Activated B cell treated with CpG ODN at 0.5 μM for 24 hours (primary cell): ENCODE data around the gene GTPBP1. TPM values are rescaled to one million over a fixed set of nuclear protein-coding genes. Genes with fewer than 3 reads are reported as not detected.

Experiments used
- ATAC-seq: fragments of 200-7000 bp; cut with Tn5 transposase; one replicate; pipeline ENCODE4 v1.10.0; 2021; ENCODE audit warnings: low read depth, mild to moderate bottlenecking, moderate library complexity
- CTCF ChIA-PET: fragments of 350-600 bp; sonication (Branson Sonifier 250); formaldehyde crosslinking; loops from one replicate; lab custom pipeline; 2021; ENCODE audit warnings: antibody characterized with exemption; lab: Charles Lee
- POLR2A ChIA-PET: fragments of 350-600 bp; sonication (Branson Sonifier 250); formaldehyde crosslinking; loops from one replicate; lab custom pipeline; 2021; ENCODE audit warnings: antibody characterized with exemption; lab: Charles Lee
- DNase-seq: peaks from one replicate; pipeline ENCODE4 v3.0.0; 2022
- H3K27ac Mint-ChIP-seq: one replicate; pipeline ENCODE4 v1.8.0; 2020; ENCODE audit warnings: mixed read lengths
- H3K27me3 Mint-ChIP-seq: one replicate; pipeline ENCODE4 v1.8.0; 2021; ENCODE audit warnings: mixed read lengths
- H3K36me3 Mint-ChIP-seq: one replicate; pipeline ENCODE4 v1.8.0; 2021; ENCODE audit warnings: low read depth, mixed read lengths
- H3K4me1 Mint-ChIP-seq: one replicate; pipeline ENCODE4 v1.8.0; 2021; ENCODE audit warnings: mixed read lengths
- H3K4me3 Mint-ChIP-seq: one replicate; pipeline ENCODE4 v1.8.0; 2020; ENCODE audit warnings: mild to moderate bottlenecking, mixed read lengths
- H3K9me3 Mint-ChIP-seq: one replicate; pipeline ENCODE4 v1.8.0; 2020; ENCODE audit warnings: mixed read lengths
- intact Hi-C: fragments of 100-400 bp; cut with micrococcal nuclease; formaldehyde crosslinking; loops from one replicate; pipeline ENCODE4 v1.15.1; 2024
- total RNA-seq: library from RNA; stranded (reverse); gene quantifications from 2 replicates; pipeline ENCODE4 v1.2.3, GENCODE V29; 2022
- TF ChIP-seq, protein P1 (sequence below): fragments of 200-600 bp; IDR thresholded peaks from one replicate; pipeline ENCODE4 v1.8.0; 2022; ENCODE audit warnings: antibody characterized with exemption, mild to moderate bottlenecking

Gene GTPBP1
- total RNA-seq, 1 donor from 2014 or later, result 103 TPM

DNA sequence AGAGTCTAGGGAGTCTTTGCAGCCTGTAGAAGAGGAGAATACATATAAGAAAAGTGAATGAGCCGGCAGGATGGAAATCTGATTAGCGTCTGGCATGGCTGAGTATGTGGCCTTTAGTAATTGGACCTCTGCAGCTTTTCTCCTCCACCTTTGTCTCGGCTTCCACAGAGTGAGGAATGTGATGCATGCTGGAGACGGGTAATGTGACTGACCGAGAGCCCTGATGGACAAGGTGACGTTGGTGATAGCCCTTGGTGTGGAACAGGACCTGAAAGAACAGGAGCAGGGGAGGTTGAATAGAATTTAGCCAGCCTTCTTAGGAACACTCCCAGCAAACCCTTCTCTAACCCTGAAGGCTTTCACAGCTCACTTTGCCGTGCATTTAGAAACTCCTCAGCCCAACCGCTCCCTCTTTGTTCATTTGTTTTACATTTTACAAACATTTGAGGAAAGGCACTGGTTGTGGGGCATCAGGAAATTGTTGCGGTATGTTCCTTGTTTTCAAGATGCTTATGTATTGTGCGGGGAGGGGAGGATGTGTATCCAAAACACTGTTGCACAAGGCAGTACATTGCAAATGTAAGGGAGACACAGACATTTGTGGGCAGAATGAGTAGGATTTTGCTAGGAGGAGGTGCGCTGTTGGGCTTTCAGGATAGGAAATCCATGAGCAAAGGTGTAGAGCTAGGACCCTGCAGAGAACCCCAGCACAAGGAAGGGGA lies 6.9 kb downstream of the GTPBP1 start:
- no peak overlapping the region for H3K4me3 Mint-ChIP-seq

DNA sequence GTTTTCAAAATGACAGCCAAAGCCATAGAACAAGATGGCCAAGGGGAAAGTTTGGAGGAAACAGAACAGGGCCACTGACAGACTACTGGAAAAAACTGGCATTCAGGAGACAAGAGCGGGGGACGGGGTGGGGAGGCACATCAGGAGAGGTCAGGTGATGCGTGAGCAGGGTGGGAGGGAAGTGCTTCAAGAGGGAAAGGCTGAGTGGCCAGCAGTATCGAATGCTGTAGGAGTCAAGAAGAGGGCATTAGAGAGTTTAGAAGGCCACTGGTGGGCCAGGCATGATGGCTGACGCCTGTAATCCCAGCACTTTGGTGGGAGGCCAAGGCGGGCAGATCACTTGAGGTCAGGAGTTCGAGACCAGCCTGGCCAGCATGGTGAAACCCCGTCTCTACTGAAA lies 8.2 kb downstream of the GTPBP1 start:
- H3K27me3 Mint-ChIP-seq, result no peaks in the 10 kb centered on the region
- ChIA-PET CTCF (no interaction called here), POLR2A (interaction anchor here (1.4 kb wide), 1 partner anchor 11 kb away, joined by 5 read pairs; no protein-coding TSS in a partner anchor)
- no peak overlapping the region for H3K27ac Mint-ChIP-seq
- H3K36me3 Mint-ChIP-seq, result peaks cover 81% of the 10 kb centered on the region
- peaks cover 56% of the 10 kb centered on the region for H3K4me1 Mint-ChIP-seq
- ATAC-seq (no peak), DNase-seq (no peak)
- intact Hi-C loops, result no loop called here
- no peak overlapping the region for H3K4me3 Mint-ChIP-seq
- TF ChIP-seq, protein P1, sequence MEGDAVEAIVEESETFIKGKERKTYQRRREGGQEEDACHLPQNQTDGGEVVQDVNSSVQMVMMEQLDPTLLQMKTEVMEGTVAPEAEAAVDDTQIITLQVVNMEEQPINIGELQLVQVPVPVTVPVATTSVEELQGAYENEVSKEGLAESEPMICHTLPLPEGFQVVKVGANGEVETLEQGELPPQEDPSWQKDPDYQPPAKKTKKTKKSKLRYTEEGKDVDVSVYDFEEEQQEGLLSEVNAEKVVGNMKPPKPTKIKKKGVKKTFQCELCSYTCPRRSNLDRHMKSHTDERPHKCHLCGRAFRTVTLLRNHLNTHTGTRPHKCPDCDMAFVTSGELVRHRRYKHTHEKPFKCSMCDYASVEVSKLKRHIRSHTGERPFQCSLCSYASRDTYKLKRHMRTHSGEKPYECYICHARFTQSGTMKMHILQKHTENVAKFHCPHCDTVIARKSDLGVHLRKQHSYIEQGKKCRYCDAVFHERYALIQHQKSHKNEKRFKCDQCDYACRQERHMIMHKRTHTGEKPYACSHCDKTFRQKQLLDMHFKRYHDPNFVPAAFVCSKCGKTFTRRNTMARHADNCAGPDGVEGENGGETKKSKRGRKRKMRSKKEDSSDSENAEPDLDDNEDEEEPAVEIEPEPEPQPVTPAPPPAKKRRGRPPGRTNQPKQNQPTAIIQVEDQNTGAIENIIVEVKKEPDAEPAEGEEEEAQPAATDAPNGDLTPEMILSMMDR, result no peak
- no peaks in the 10 kb centered on the region for H3K9me3 Mint-ChIP-seq

More for the DNA sequence above, 6.9 kb downstream of the GTPBP1 start:
- intact Hi-C loops, result no loop called here
- CTCF ChIA-PET, result no interaction called here
- ATAC-seq (no peak), DNase-seq (no peak)
- Mint-ChIP-seq H3K36me3 (peaks cover 75% of the 10 kb centered on the region), H3K27ac (no peak overlapping the region), H3K27me3 (no peaks in the 10 kb centered on the region), H3K4me1 (peaks cover 69% of the 10 kb centered on the region), H3K9me3 (no peaks in the 10 kb centered on the region)
- POLR2A ChIA-PET, result no interaction called here
- TF ChIP-seq, protein P1, result no peak

DNA sequence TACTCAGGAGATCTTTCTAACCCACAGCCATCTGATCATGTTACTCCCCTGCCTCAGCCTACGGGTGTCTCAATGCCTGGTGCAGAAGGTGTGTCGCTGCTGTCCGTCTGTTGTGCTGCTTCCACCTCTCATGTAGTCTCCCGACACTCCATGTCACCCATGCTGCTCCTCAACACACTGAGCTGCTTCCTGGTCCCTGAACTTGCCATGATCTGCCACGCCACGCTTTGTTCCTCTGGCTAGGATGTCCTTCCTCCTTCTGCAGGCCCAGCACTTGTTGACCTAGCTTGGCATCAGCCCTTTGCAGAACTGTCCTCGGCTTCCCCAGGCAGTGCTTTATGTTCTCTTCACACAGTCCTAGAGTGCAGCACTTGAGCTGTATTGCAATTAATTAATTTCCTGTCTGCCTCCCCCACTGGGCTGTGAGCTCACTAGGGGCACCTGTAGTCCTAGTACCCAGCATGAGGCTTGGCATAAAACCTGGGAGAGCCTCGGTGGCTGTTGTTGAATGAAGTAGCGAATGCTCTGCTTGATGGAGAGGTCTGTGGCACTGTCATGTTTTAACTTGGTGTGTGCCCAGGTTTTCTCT lies 9.5 kb downstream of the GTPBP1 start:
- Mint-ChIP-seq H3K27ac (no peak overlapping the region), H3K9me3 (no peaks in the 10 kb centered on the region), H3K4me3 (no peak overlapping the region), H3K4me1 (peaks cover 43% of the 10 kb centered on the region), H3K36me3 (peaks cover 82% of the 10 kb centered on the region), H3K27me3 (no peaks in the 10 kb centered on the region)
- DNase-seq (no peak), ATAC-seq (no peak)
- TF ChIP-seq, protein P1, result no peak
- ChIA-PET CTCF (no interaction called here), POLR2A (interaction anchor here (1.4 kb wide), 2 partner anchors 9 to 25 kb away, joined by 3 to 5 read pairs; no protein-coding TSS in a partner anchor)
- intact Hi-C loops, result no loop called here

DNA sequence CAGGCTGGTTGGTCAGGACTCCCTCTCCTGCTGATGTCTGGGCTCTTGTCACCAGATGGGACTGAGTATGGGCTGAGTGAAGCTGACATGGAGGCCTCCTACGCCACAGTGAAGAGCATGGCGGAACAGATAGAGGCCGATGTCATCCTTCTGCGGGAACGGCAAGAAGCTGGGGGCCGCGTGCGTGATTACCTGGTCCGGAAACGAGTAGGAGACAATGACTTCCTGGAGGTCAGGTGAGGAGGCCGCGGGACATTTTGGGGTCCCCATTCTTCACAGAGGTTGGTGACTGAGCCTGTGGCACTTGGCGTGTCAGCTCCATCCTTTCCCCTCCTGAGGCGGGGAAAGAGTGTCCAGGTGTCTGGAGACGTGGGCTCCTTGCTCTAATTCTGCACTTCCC lies 10.1 kb downstream of the GTPBP1 start:
- no peak overlapping the region for H3K27ac Mint-ChIP-seq
- ATAC-seq, result no peak
- ChIA-PET CTCF (no interaction called here), POLR2A (interaction anchor here (1.4 kb wide), 1 partner anchor 25 kb away, joined by 3 read pairs; no protein-coding TSS in a partner anchor)
- H3K4me3 Mint-ChIP-seq, result no peak overlapping the region
- TF ChIP-seq, protein P1, result no peak
- H3K4me1 Mint-ChIP-seq, result peaks cover 37% of the 10 kb centered on the region
- H3K9me3 Mint-ChIP-seq, result no peaks in the 10 kb centered on the region
- intact Hi-C loops, result no loop called here
- no peak for DNase-seq
- H3K27me3 Mint-ChIP-seq, result no peaks in the 10 kb centered on the region
- H3K36me3 Mint-ChIP-seq, result peaks cover 81% of the 10 kb centered on the region

DNA sequence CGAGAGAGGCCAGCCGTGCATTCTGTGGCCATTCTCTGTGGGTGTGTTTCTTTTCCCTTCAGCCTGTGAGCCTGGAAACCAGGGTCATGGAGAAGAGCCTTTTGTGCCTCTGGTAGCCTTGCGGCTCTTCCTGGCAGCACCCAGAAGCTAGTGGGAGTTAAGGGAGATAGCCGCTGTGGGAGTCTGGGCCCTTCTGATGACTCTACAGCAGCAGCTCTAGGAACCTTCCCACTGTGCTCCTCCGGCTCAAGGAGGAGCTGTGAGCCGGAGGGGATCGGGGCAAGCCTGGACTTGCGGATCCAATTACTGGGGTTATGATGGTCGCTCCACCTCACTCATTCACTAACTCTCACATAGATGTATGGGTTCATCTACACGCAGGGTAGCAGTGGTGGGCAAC lies 10.5 kb downstream of the GTPBP1 start:
- no peak for ATAC-seq
- Mint-ChIP-seq H3K27ac (no peak overlapping the region), H3K4me3 (no peak overlapping the region), H3K27me3 (no peaks in the 10 kb centered on the region), H3K4me1 (peaks cover 34% of the 10 kb centered on the region), H3K9me3 (no peaks in the 10 kb centered on the region), H3K36me3 (peaks cover 79% of the 10 kb centered on the region)
- no peak for DNase-seq
- ChIA-PET CTCF (no interaction called here), POLR2A (no interaction called here)
- intact Hi-C loops, result no loop called here
- TF ChIP-seq, protein P1, result no peak
